Adrenal gland (tissue), 5 donors: ENCODE results near the gene SIN3A.

ENCODE experiments used
- CTCF ChIP-seq, 6 experiments: fragments of 450-650 bp in 4 of 6; fragments of 200-600 bp in 2 of 6; sonication (generic) in 1 of 6; IDR thresholded peaks; 1 replicate in 5 of 6; 2 replicates in 1 of 6; pipeline versions ENCODE4 v1.5.1 to v1.8.0; 2016 to 2021; ENCODE audit warnings: antibody characterized with exemption in 6 of 6, mild to moderate bottlenecking in 2 of 6, moderate library complexity in 1 of 6
- POLR2A ChIP-seq, 2 donors: fragments of 450-650 bp; IDR thresholded peaks; one replicate each; pipeline ENCODE4 v1.6.1; 2017; ENCODE audit warnings: antibody characterized with exemption in 2 of 2, mild to moderate bottlenecking in 2 of 2, moderate library complexity in 1 of 2
- donor health status: DM: no; HTN: no; CAD: no.

GRCh38 chr15:75360856-75361255 is 90.6 kb downstream of the SIN3A start:
- TF ChIP-seq POLR2A (IDR thresholded peaks at IDR 0.05) (no peak), CTCF (IDR thresholded peaks at IDR 0.05) (no peak)
